IMR-90 (cell line): ENCODE results near the gene ANO4. TPM values are rescaled to one million over a fixed set of nuclear protein-coding genes. Genes with fewer than 3 reads are reported as not detected.

Experiments
- ATAC-seq: fragments of 200-7000 bp; cut with Tn5 transposase; 2 replicates; pipeline ENCODE4 v1.9.1; 2020; ENCODE audit warnings: low read depth, mild to moderate bottlenecking, moderate library complexity
- BruUV-seq: library from RNA; stranded (reverse); fragments of 400-500 nt; replicated peaks from 2 replicates; lab custom pipeline; 2021; lab: Mats Ljungman, UMichigan
- CTCF ChIA-PET: fragments of 300-600 bp; formaldehyde crosslinking; extraction: SDS; loops from one replicate; lab custom pipeline; 2021; ENCODE audit warnings: antibody characterized with exemption; lab: Yijun Ruan, JAX
- POLR2A ChIA-PET: fragments of 300-600 bp; sonication (Branson Sonifier 250); formaldehyde crosslinking; loops from one replicate; lab custom pipeline; 2022; ENCODE audit warnings: antibody characterized with exemption; ENCODE audit not compliant: unreplicated experiment; lab: Charles Lee
- DNase-seq: peaks from one replicate; pipeline ENCODE4 v3.0.0; 2013
- H2AFZ ChIP-seq: replicated peaks from 2 replicates; pipeline ENCODE3; 2013; ENCODE audit warnings: low read length, mild to moderate bottlenecking; ENCODE audit not compliant: poor library complexity
- H2AK5ac ChIP-seq: 2 replicates; pipeline ENCODE4 v1.6.1; 2013; ENCODE audit warnings: low read depth, low read length, inconsistent platforms
- H2AK9ac ChIP-seq: replicated peaks from 2 replicates; pipeline ENCODE3; 2013; ENCODE audit warnings: mild to moderate bottlenecking, low read depth, low read length, moderate library complexity; ENCODE audit not compliant: poor library complexity
- H2BK120ac ChIP-seq: 2 replicates; pipeline ENCODE4 v1.6.1; 2013; ENCODE audit warnings: low read depth, low read length, inconsistent platforms
- H2BK15ac ChIP-seq: 3 replicates; pipeline ENCODE4 v1.6.1; 2013; ENCODE audit warnings: low read depth, low read length, inconsistent platforms
- H2BK20ac ChIP-seq: 2 replicates; pipeline ENCODE4 v1.6.1; 2013; ENCODE audit warnings: low read depth, mild to moderate bottlenecking, inconsistent platforms, low read length, moderate library complexity
- H2BK5ac ChIP-seq: 2 replicates; pipeline ENCODE4 v1.6.1; 2013; ENCODE audit warnings: mild to moderate bottlenecking, low read depth, low read length, inconsistent platforms; ENCODE audit not compliant: poor library complexity, severe bottlenecking
- H3K14ac ChIP-seq: replicated peaks from 2 replicates; pipeline ENCODE4 v1.6.1; 2013; ENCODE audit warnings: low read depth, low read length, inconsistent platforms
- H3K18ac ChIP-seq: 2 replicates; pipeline ENCODE4 v1.6.1; 2013; ENCODE audit warnings: low read depth, low read length, control low read depth
- H3K23ac ChIP-seq: 2 replicates; pipeline ENCODE4 v1.6.1; 2013; ENCODE audit warnings: low read depth, low read length, inconsistent platforms
- H3K27ac ChIP-seq: 2 replicates; pipeline ENCODE4 v1.5.1; 2013; ENCODE audit warnings: mild to moderate bottlenecking, control low read depth, low read length; ENCODE audit not compliant: insufficient read depth
- H3K27me3 ChIP-seq: 2 replicates; pipeline ENCODE4 v1.6.1; 2013; ENCODE audit warnings: low read length; ENCODE audit not compliant: control insufficient read depth, insufficient read depth
- H3K36me3 ChIP-seq: 2 replicates; pipeline ENCODE4 v1.6.1; 2013; ENCODE audit warnings: low read length, mixed read lengths; ENCODE audit not compliant: control insufficient read depth, insufficient read depth
- H3K4ac ChIP-seq: 2 replicates; pipeline ENCODE4 v1.6.1; 2013; ENCODE audit warnings: low read depth, low read length, inconsistent platforms
- H3K4me1 ChIP-seq: 2 replicates; pipeline ENCODE4 v1.6.1; 2013; ENCODE audit warnings: low read length, mixed read lengths; ENCODE audit not compliant: control insufficient read depth, insufficient read depth
- H3K4me2 ChIP-seq: 2 replicates; pipeline ENCODE4 v1.6.1; 2013; ENCODE audit warnings: low read depth, mild to moderate bottlenecking, control low read depth, low read length, moderate library complexity
- H3K4me3 ChIP-seq: 2 replicates; pipeline ENCODE4 v1.5.1; 2013; ENCODE audit warnings: low read depth, mild to moderate bottlenecking, control low read depth, low read length, moderate library complexity; ENCODE audit not compliant: insufficient read depth
- H3K56ac ChIP-seq: 2 replicates; pipeline ENCODE4 v1.6.1; 2013; ENCODE audit warnings: low read length, inconsistent platforms; ENCODE audit not compliant: insufficient read depth; ENCODE audit errors: extremely low read depth
- H3K79me1 ChIP-seq, 2 experiments: 2 replicates each; pipeline ENCODE4 v1.6.1; 2013; ENCODE audit warnings: low read length in 2 of 2, inconsistent platforms in 1 of 2, low read depth in 1 of 2
- H3K9ac ChIP-seq: 2 replicates; pipeline ENCODE4 v1.6.1; 2013; ENCODE audit warnings: low read depth, low read length, control low read depth
- H3K9me1 ChIP-seq: 2 replicates; pipeline ENCODE4 v1.6.1; 2013; ENCODE audit warnings: low read length, inconsistent platforms; ENCODE audit not compliant: insufficient read depth
- H3K9me3 ChIP-seq: 2 replicates; pipeline ENCODE4 v1.6.1; 2013; ENCODE audit warnings: low read length; ENCODE audit not compliant: control insufficient read depth, insufficient read depth
- H4K20me1 ChIP-seq: 2 replicates; pipeline ENCODE4 v1.6.1; 2013; ENCODE audit warnings: low read length, inconsistent platforms; ENCODE audit not compliant: insufficient read depth
- H4K5ac ChIP-seq: 2 replicates; pipeline ENCODE4 v1.6.1; 2013; ENCODE audit warnings: mild to moderate bottlenecking, low read depth, low read length, control low read depth
- H4K8ac ChIP-seq, 2 experiments: 2 replicates each; pipeline ENCODE4 v1.6.1; 2013; ENCODE audit warnings: low read depth in 2 of 2, low read length in 2 of 2, control low read depth in 1 of 2, inconsistent platforms in 1 of 2
- H4K91ac ChIP-seq: 2 replicates; pipeline ENCODE4 v1.6.1; 2013; ENCODE audit warnings: low read depth, low read length, inconsistent platforms; ENCODE audit not compliant: insufficient read depth
- BHLHE40 ChIP-seq: fragments of 150-350 bp; IDR thresholded peaks from 2 replicates; pipeline ENCODE4 v1.6.1; 2016; ENCODE audit warnings: mild to moderate bottlenecking, low read depth, low read length
- CHD1 ChIP-seq: IDR thresholded peaks from 2 replicates; pipeline ENCODE4 v1.6.1; 2012; ENCODE audit warnings: low read depth, low read length, improper control_type of control experiment
- FOS ChIP-seq: fragments of 150-350 bp; IDR thresholded peaks from 2 replicates; pipeline ENCODE4 v1.6.1; 2016; ENCODE audit warnings: low read depth, low read length
- MAFK ChIP-seq: IDR thresholded peaks from 2 replicates; pipeline ENCODE4 v1.6.1; 2012; ENCODE audit warnings: low read depth, low read length, improper control_type of control experiment
- NFE2L2 ChIP-seq: fragments of 150-350 bp; IDR thresholded peaks from 2 replicates; pipeline ENCODE4 v1.6.1; 2016; ENCODE audit warnings: low read depth, mild to moderate bottlenecking, low read length
- SMC3 ChIP-seq: fragments of 150-350 bp; IDR thresholded peaks from 2 replicates; pipeline ENCODE4 v1.6.1; 2016; ENCODE audit warnings: low read depth, mild to moderate bottlenecking, antibody characterized with exemption, low read length, moderate library complexity
- WGBS, 2 experiments: methylation state at CpG; one replicate each; pipeline versions ENCODE4 v1.1.5 to v1.1.7; 2013; ENCODE audit warnings: missing lambda C conversion rate in 2 of 2; ENCODE audit not compliant: insufficient read length in 1 of 2; ENCODE audit errors: extremely low coverage in 2 of 2; 5-methylcytosine and 5-hydroxymethylcytosine counted together
- dilution Hi-C: fragments of 300-500 bp; cut with HindIII; formaldehyde crosslinking; loops from one replicate; pipeline ENCODE4 v1.14.3; 2018; ENCODE audit warnings: low sequenced_read_pairs; ENCODE audit not compliant: unreplicated experiment
- in situ Hi-C: fragments of 300-500 bp; cut with MboI; formaldehyde crosslinking; loops from 3 replicates; pipeline ENCODE4 v1.14.3; 2019; ENCODE audit warnings: low sequenced_read_pairs, inconsistent platforms, mixed read lengths
- intact Hi-C: fragments of 100-400 bp; cut with micrococcal nuclease; formaldehyde crosslinking; loops from 2 replicates; pipeline ENCODE4 v1.10.0; 2022
- polyA plus RNA-seq, 3 experiments: library from polyadenylated mRNA; depleted of rRNA; stranded (reverse); fragments of >200 nt; gene quantifications; 2 replicates each; pipeline ENCODE4 v1.2.3, GENCODE V29; 2012; ENCODE audit warnings: low replicate concordance in 1 of 3
- total RNA-seq: library from RNA; depleted of rRNA; stranded (reverse); fragments of >200 nt; gene quantifications from 2 replicates; pipeline ENCODE4 v1.2.3, GENCODE V29; 2012
- TF ChIP-seq, protein P1 (sequence below): conservative IDR thresholded peaks from 2 replicates; pipeline ENCODE4 v1.5.1; 2012; ENCODE audit warnings: mild to moderate bottlenecking, low read depth, low read length, improper control_type of control experiment

The ANO4 gene
- total and polyA plus RNA-seq, 2 of the 4 experiments (the other 2 are of a cell fraction), result 4.7 to 10.2 TPM

DNA sequence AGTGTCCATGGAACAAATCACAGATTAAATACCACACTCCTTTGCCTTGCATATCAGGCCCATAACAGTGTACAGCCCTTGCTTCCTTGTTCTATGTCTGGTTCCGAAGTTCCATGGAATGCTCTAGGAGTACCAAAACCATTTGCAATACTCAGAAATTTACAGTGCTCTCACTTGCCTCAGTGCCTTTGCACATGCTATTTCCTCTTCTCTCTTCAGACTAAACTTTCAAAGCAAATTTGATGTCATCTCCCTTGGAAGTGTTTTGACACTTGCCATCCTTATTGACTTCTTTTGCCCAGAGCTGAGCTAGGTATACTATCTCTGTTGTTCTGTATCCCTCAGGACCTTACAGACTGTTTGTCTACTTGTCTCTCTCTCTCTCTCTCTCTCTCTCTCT, 6.1 kb downstream of the ANO4 start:
- Histone ChIP-seq H4K8ac (peak overlapping the region; percentile 94 to 98), H4K91ac (peak overlapping the region; percentile 99), H3K4ac (peak overlapping the region; percentile 98), H2BK15ac (peak overlapping the region; percentile 88; the same call in 2 of the 3 replicates), H2BK20ac (peak overlapping the region; percentile 98), H3K18ac (peak overlapping the region; percentile 100), H2AK9ac (no peak overlapping the region), H2AK5ac (peak overlapping the region; percentile 85), H4K5ac (peak overlapping the region; percentile 99), H3K9ac (peak overlapping the region; percentile 23; the same call in 1 of the 2 replicates), H4K20me1 (no peaks in the 10 kb centered on the region), H3K36me3 (peaks cover 2% of the 10 kb centered on the region; the same call in 1 of the 2 replicates), H3K9me3 (no peaks in the 10 kb centered on the region), H2AFZ (no peak overlapping the region), H3K27me3 (no peaks in the 10 kb centered on the region), H3K14ac (peak overlapping the region; percentile 62), H3K4me3 (no peak overlapping the region), H3K4me2 (peak overlapping the region; percentile 25; the same call in 1 of the 2 replicates), H3K27ac (peak overlapping the region; percentile 90), H3K9me1 (peaks cover 5% of the 10 kb centered on the region; the same call in 1 of the 2 replicates), H2BK120ac (peak overlapping the region; percentile 99), H3K79me1 (peaks cover 0 to 10% of the 10 kb centered on the region in 2 experiments; a peak in 2 of 4 replicates), H2BK5ac (peak overlapping the region; percentile 100), H3K4me1 (peaks cover 20% of the 10 kb centered on the region), H3K23ac (peak overlapping the region; percentile 95), H3K56ac (peak overlapping the region; percentile 90)
- intact Hi-C loops, result loop anchor here (2.0 kb wide), 1 partner anchor 20 kb away; no protein-coding TSS in a partner anchor
- ChIA-PET CTCF (no interaction called here), POLR2A (no interaction called here)
- no TSS peak for BruUV-seq
- dilution Hi-C loops, result no loop called here
- DNase-seq (no peak), ATAC-seq (no peak)
- TF ChIP-seq MAFK, result no peak
- TF ChIP-seq, protein P1, sequence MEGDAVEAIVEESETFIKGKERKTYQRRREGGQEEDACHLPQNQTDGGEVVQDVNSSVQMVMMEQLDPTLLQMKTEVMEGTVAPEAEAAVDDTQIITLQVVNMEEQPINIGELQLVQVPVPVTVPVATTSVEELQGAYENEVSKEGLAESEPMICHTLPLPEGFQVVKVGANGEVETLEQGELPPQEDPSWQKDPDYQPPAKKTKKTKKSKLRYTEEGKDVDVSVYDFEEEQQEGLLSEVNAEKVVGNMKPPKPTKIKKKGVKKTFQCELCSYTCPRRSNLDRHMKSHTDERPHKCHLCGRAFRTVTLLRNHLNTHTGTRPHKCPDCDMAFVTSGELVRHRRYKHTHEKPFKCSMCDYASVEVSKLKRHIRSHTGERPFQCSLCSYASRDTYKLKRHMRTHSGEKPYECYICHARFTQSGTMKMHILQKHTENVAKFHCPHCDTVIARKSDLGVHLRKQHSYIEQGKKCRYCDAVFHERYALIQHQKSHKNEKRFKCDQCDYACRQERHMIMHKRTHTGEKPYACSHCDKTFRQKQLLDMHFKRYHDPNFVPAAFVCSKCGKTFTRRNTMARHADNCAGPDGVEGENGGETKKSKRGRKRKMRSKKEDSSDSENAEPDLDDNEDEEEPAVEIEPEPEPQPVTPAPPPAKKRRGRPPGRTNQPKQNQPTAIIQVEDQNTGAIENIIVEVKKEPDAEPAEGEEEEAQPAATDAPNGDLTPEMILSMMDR, result no peak
- no peak for TF ChIP-seq CHD1
- no peak for TF ChIP-seq SMC3
- TF ChIP-seq FOS, result no peak
- TF ChIP-seq BHLHE40, result no peak
- no peak for TF ChIP-seq NFE2L2
- in situ Hi-C loops, result no loop called here
- 60% methylated on average over 1 of the region's 1 CpG; no CpG with 5 or more reads in 1 of the 2 experiments for WGBS, 2 experiments
